ENCODE measurements around the gene GLCCI1. TPM values are rescaled to one million over a fixed set of nuclear protein-coding genes. Genes with fewer than 3 reads are reported as not detected.

The GLCCI1 gene
- polyA plus RNA-seq, 2 donors = 1.4 to 2.2 TPM

- Histone ChIP-seq H3K4me3 (ENCODE audit: low read depth in 1 of 2, low read length in 2 of 2) (no peak overlapping the region), H3K27ac (ENCODE audit: low read depth in 2 of 2, low read length in 1 of 2) (no peak overlapping the region), H3K9me3 (ENCODE audit: control insufficient read depth in 2 of 2, insufficient read depth in 1 of 2, low read depth in 1 of 2, low read length in 1 of 2) (no peaks in the 10 kb centered on the region), H3K4me1 (ENCODE audit: control insufficient read depth in 2 of 2, insufficient read depth in 2 of 2, low read length in 1 of 2) (no peaks in the 10 kb centered on the region), H3K36me3 (ENCODE audit: control insufficient read depth in 2 of 2, insufficient read depth in 2 of 2, low read length in 1 of 2) (no peaks in the 10 kb centered on the region), H3K27me3 (ENCODE audit: control insufficient read depth in 1 of 2, insufficient read depth in 2 of 2, low read length in 2 of 2) (no peaks in the 10 kb centered on the region)
- 85 to 91% methylated on average over 2 of the region's 2 CpGs for WGBS, 2 donors
Measured at GRCh38 chr7:7957513-7957912, 11.1 kb upstream of the GLCCI1 start.

- no peaks in the 10 kb centered on the region for H3K36me3 ChIP-seq (ENCODE audit: control insufficient read depth in 2 of 2, insufficient read depth in 2 of 2, low read length in 1 of 2)
- H3K4me3 ChIP-seq (ENCODE audit: low read depth in 1 of 2, low read length in 2 of 2) = no peak overlapping the region
- no peaks in the 10 kb centered on the region for H3K4me1 ChIP-seq (ENCODE audit: control insufficient read depth in 2 of 2, insufficient read depth in 2 of 2, low read length in 1 of 2)
- H3K9me3 ChIP-seq (ENCODE audit: control insufficient read depth in 2 of 2, insufficient read depth in 1 of 2, low read depth in 1 of 2, low read length in 1 of 2) = no peaks in the 10 kb centered on the region
- no peak overlapping the region for H3K27ac ChIP-seq (ENCODE audit: low read depth in 2 of 2, low read length in 1 of 2)
- 77 to 88% methylated on average over 4 of the region's 4 CpGs for WGBS, 2 donors
- no peaks in the 10 kb centered on the region for H3K27me3 ChIP-seq (ENCODE audit: control insufficient read depth in 1 of 2, insufficient read depth in 2 of 2, low read length in 2 of 2)
Measured at GRCh38 chr7:7959979-7960670, 8.5 kb upstream of the GLCCI1 start.

GRCh38 chr7:7962851-7963250 is 5.7 kb upstream of the GLCCI1 start:
- no peaks in the 10 kb centered on the region for H3K36me3 ChIP-seq (ENCODE audit: control insufficient read depth in 2 of 2, insufficient read depth in 2 of 2, low read length in 1 of 2)
- no peaks in the 10 kb centered on the region for H3K4me1 ChIP-seq (ENCODE audit: control insufficient read depth in 2 of 2, insufficient read depth in 2 of 2, low read length in 1 of 2)
- H3K4me3 ChIP-seq (ENCODE audit: low read depth in 1 of 2, low read length in 2 of 2) = no peak overlapping the region
- WGBS, 2 donors = 86 to 89% methylated on average over 3 of the region's 3 CpGs
- H3K27ac ChIP-seq (ENCODE audit: low read depth in 2 of 2, low read length in 1 of 2) = no peak overlapping the region
- no peaks in the 10 kb centered on the region for H3K9me3 ChIP-seq (ENCODE audit: control insufficient read depth in 2 of 2, insufficient read depth in 1 of 2, low read depth in 1 of 2, low read length in 1 of 2)
- H3K27me3 ChIP-seq (ENCODE audit: control insufficient read depth in 1 of 2, insufficient read depth in 2 of 2, low read length in 2 of 2) = no peaks in the 10 kb centered on the region

- H3K4me1 ChIP-seq (ENCODE audit: control insufficient read depth in 2 of 2, insufficient read depth in 2 of 2, low read length in 1 of 2) = no peaks in the 10 kb centered on the region
- 87 to 93% methylated on average over 2 of the region's 2 CpGs for WGBS, 2 donors
Measured at GRCh38 chr7:7964250-7964649, 4.3 kb upstream of the GLCCI1 start.

GRCh38 chr7:7964691-7965090 is 3.9 kb upstream of the GLCCI1 start:
- Histone ChIP-seq H3K36me3 (ENCODE audit: control insufficient read depth in 2 of 2, insufficient read depth in 2 of 2, low read length in 1 of 2) (no peaks in the 10 kb centered on the region), H3K4me1 (ENCODE audit: control insufficient read depth in 2 of 2, insufficient read depth in 2 of 2, low read length in 1 of 2) (no peaks in the 10 kb centered on the region), H3K27ac (ENCODE audit: low read depth in 2 of 2, low read length in 1 of 2) (no peak overlapping the region), H3K27me3 (ENCODE audit: control insufficient read depth in 1 of 2, insufficient read depth in 2 of 2, low read length in 2 of 2) (no peaks in the 10 kb centered on the region), H3K9me3 (ENCODE audit: control insufficient read depth in 2 of 2, insufficient read depth in 1 of 2, low read depth in 1 of 2, low read length in 1 of 2) (no peaks in the 10 kb centered on the region), H3K4me3 (ENCODE audit: low read depth in 1 of 2, low read length in 2 of 2) (no peak overlapping the region)
- WGBS, 2 donors = 82 to 90% methylated on average over 2 of the region's 2 CpGs

More at GRCh38 chr7:7964250-7964649, 4.3 kb upstream of the GLCCI1 start:
- Histone ChIP-seq H3K27me3 (ENCODE audit: control insufficient read depth in 1 of 2, insufficient read depth in 2 of 2, low read length in 2 of 2) (no peaks in the 10 kb centered on the region), H3K9me3 (ENCODE audit: control insufficient read depth in 2 of 2, insufficient read depth in 1 of 2, low read depth in 1 of 2, low read length in 1 of 2) (no peaks in the 10 kb centered on the region), H3K4me3 (ENCODE audit: low read depth in 1 of 2, low read length in 2 of 2) (no peak overlapping the region), H3K36me3 (ENCODE audit: control insufficient read depth in 2 of 2, insufficient read depth in 2 of 2, low read length in 1 of 2) (no peaks in the 10 kb centered on the region), H3K27ac (ENCODE audit: low read depth in 2 of 2, low read length in 1 of 2) (no peak overlapping the region)

- Histone ChIP-seq H3K4me3 (ENCODE audit: low read depth in 1 of 2, low read length in 2 of 2) (no peak overlapping the region), H3K27ac (ENCODE audit: low read depth in 2 of 2, low read length in 1 of 2) (no peak overlapping the region), H3K9me3 (ENCODE audit: control insufficient read depth in 2 of 2, insufficient read depth in 1 of 2, low read depth in 1 of 2, low read length in 1 of 2) (no peaks in the 10 kb centered on the region), H3K36me3 (ENCODE audit: control insufficient read depth in 2 of 2, insufficient read depth in 2 of 2, low read length in 1 of 2) (no peaks in the 10 kb centered on the region), H3K27me3 (ENCODE audit: control insufficient read depth in 1 of 2, insufficient read depth in 2 of 2, low read length in 2 of 2) (no peaks in the 10 kb centered on the region), H3K4me1 (ENCODE audit: control insufficient read depth in 2 of 2, insufficient read depth in 2 of 2, low read length in 1 of 2) (no peaks in the 10 kb centered on the region)
- WGBS, 2 donors = 97 to 100% methylated on average over 1 of the region's 1 CpG
Measured at GRCh38 chr7:7965301-7965700, 3.3 kb upstream of the GLCCI1 start.

GRCh38 chr7:7966141-7966734 is 2.4 kb upstream of the GLCCI1 start:
- Histone ChIP-seq H3K4me1 (ENCODE audit: control insufficient read depth in 2 of 2, insufficient read depth in 2 of 2, low read length in 1 of 2) (no peaks in the 10 kb centered on the region), H3K36me3 (ENCODE audit: control insufficient read depth in 2 of 2, insufficient read depth in 2 of 2, low read length in 1 of 2) (no peaks in the 10 kb centered on the region), H3K9me3 (ENCODE audit: control insufficient read depth in 2 of 2, insufficient read depth in 1 of 2, low read depth in 1 of 2, low read length in 1 of 2) (no peaks in the 10 kb centered on the region), H3K4me3 (ENCODE audit: low read depth in 1 of 2, low read length in 2 of 2) (no peak overlapping the region), H3K27me3 (ENCODE audit: control insufficient read depth in 1 of 2, insufficient read depth in 2 of 2, low read length in 2 of 2) (no peaks in the 10 kb centered on the region), H3K27ac (ENCODE audit: low read depth in 2 of 2, low read length in 1 of 2) (no peak overlapping the region)
- 57 to 71% methylated on average over 3 of the region's 3 CpGs for WGBS, 2 donors

- Histone ChIP-seq H3K36me3 (ENCODE audit: control insufficient read depth in 2 of 2, insufficient read depth in 2 of 2, low read length in 1 of 2) (no peaks in the 10 kb centered on the region), H3K27me3 (ENCODE audit: control insufficient read depth in 1 of 2, insufficient read depth in 2 of 2, low read length in 2 of 2) (no peaks in the 10 kb centered on the region), H3K4me3 (ENCODE audit: low read depth in 1 of 2, low read length in 2 of 2) (peak overlapping the region; percentile 77 to 82), H3K9me3 (ENCODE audit: control insufficient read depth in 2 of 2, insufficient read depth in 1 of 2, low read depth in 1 of 2, low read length in 1 of 2) (no peaks in the 10 kb centered on the region), H3K4me1 (ENCODE audit: control insufficient read depth in 2 of 2, insufficient read depth in 2 of 2, low read length in 1 of 2) (no peaks in the 10 kb centered on the region), H3K27ac (ENCODE audit: low read depth in 2 of 2, low read length in 1 of 2) (peak overlapping the region; percentile 80 to 92)
- 4% methylated on average over 14 of the region's 14 CpGs for WGBS, 2 donors
Measured at GRCh38 chr7:7967886-7968543, 581 bp upstream of the GLCCI1 start.

GRCh38 chr7:7969306-7970236 is 975 bp downstream of the GLCCI1 start:
- H3K27ac ChIP-seq (ENCODE audit: low read depth in 2 of 2, low read length in 1 of 2) = peak overlapping the region; percentile 68 to 98
- 1% methylated on average over 56 to 98 of the region's 98 CpGs for WGBS, 2 donors

More at GRCh38 chr7:7969306-7970236, 975 bp downstream of the GLCCI1 start:
- peak overlapping the region; percentile 82 to 95 for H3K4me3 ChIP-seq (ENCODE audit: low read depth in 1 of 2, low read length in 2 of 2)
- no peaks in the 10 kb centered on the region for H3K36me3 ChIP-seq (ENCODE audit: control insufficient read depth in 2 of 2, insufficient read depth in 2 of 2, low read length in 1 of 2)
- H3K4me1 ChIP-seq (ENCODE audit: control insufficient read depth in 2 of 2, insufficient read depth in 2 of 2, low read length in 1 of 2) = no peaks in the 10 kb centered on the region
- no peaks in the 10 kb centered on the region for H3K9me3 ChIP-seq (ENCODE audit: control insufficient read depth in 2 of 2, insufficient read depth in 1 of 2, low read depth in 1 of 2, low read length in 1 of 2)
- H3K27me3 ChIP-seq (ENCODE audit: control insufficient read depth in 1 of 2, insufficient read depth in 2 of 2, low read length in 2 of 2) = no peaks in the 10 kb centered on the region
